ENCODE measurements around the gene SLC30A2.
"Not testable (repeated sequence)": the region's sequence is repeated elsewhere in the genome, so short reads cannot be mapped to it uniquely, and the experiment has no call there.

SLC30A2 gene, protein sequence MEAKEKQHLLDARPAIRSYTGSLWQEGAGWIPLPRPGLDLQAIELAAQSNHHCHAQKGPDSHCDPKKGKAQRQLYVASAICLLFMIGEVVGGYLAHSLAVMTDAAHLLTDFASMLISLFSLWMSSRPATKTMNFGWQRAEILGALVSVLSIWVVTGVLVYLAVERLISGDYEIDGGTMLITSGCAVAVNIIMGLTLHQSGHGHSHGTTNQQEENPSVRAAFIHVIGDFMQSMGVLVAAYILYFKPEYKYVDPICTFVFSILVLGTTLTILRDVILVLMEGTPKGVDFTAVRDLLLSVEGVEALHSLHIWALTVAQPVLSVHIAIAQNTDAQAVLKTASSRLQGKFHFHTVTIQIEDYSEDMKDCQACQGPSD

DNA sequence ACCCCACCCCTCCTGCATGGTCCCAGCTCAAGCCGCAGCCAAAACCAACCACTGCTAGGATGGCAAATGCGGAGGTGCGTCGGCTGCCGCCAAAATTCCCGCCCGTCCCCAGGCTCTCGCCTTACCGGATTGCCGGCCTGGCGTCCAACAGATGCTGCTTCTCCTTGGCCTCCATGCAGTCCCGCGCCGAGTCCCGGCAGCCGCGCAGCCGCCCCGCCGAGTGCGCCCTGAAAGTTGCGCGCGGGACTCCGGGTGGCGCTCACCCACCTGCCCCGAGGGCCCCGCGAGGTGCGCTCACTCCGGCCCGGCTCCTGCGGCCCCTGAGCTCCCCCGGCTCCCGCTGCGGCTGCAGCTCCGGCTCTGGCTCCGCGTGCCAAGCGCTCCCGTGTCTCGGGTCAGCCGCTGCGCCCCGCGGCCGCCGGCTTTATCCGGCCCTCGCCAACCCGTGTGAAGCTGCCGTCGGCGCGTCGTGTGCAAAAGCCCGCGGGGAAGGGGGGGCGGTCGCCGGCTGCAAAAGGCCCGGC lies at the start of gene SLC30A2:
Gene SLC30A2, minus strand, starts transcription at position 397 of the 524 bp plus-strand sequence. Its CDS starts 222 bp downstream, at position 175.
- no peak for DNase-seq (ENCODE audit: low spot score)

DNA sequence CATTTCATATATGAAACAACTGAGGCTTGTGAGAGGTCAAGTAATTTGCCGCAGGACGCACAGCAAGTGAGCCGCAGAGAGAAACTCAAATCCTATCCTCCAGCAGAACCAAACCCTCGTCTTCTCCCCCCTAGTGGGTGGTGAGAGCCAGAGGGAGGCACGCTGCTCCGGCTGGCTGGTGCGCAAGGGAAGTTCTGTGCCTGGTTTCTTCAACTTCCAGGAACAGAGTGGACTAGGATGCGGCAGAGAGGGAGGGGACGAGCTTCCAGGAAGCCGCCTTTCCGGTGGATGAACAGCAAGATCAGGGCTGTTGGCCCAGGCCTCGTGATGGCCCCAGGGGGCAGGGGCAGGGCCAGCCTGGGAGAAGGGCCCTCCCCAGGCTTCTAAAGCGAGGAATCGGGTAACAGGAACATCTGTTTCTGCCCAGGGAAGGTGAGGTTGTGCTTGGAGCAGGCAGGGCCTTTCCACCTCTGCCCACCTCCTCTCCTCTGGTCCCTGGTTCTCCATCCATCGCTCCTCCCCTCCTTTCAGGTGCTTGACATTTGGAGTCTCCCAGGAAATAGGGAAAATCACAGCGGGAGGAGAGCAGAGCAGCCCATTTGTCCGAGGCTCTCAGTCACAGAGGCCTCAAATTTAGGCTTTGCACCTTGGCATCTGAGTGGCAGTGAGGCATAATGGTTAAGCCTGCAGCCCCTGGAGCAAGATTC lies 48.9 kb upstream of the SLC30A2 start:
- DNase-seq (ENCODE audit: low spot score), result no peak

DNA sequence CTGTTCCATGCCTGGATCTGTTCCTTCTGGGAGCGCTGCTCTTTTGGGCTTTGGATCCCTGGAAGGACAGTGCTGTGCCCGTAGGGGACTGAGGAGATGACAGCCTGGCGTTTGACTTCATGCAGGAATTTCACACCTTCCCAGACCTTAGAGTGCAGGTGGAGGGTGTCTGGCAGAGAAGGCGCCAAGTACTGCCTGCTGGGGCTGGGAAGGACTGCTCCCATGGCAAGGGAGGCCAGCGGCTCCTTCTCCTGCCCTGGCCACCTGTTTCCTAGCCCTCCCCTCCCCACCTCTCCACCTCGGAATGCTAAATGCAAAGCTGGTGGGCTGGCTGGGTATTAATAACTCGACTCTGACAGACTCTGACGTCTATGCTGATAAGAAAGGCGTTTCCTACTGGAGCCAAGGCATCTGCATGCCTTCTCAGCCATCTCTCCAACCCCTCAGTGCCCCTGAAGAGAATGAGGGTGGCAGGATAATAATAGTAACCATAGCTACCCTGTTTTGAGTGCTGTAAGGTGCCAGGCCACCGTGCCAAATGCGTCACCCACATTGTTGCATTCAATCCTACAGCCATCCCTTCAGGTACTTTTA lies 48.3 kb upstream of the SLC30A2 start:
- DNase-seq (ENCODE audit: low spot score), result no peak

DNA sequence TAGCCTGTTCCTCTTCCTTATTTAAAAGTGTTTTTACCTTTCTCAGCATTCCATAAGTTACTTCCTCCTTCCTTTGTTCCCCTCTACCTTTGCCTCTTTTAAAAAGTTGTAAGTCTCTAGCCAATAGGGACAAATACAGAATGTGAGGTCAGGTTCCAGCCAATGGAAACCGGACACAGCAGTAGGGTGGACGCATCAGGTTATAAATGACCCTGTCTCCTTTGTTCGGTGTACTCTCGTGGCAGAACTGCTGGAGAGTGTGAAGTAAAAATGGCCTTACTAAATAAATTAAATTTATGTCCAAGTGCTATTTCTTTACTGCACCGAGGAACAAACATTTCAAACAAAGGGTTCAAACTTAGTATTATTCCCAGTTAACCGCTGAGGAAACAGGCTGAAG lies 47.7 kb upstream of the SLC30A2 start:
- DNase-seq (ENCODE audit: low spot score), result not testable (repeated sequence)

DNA sequence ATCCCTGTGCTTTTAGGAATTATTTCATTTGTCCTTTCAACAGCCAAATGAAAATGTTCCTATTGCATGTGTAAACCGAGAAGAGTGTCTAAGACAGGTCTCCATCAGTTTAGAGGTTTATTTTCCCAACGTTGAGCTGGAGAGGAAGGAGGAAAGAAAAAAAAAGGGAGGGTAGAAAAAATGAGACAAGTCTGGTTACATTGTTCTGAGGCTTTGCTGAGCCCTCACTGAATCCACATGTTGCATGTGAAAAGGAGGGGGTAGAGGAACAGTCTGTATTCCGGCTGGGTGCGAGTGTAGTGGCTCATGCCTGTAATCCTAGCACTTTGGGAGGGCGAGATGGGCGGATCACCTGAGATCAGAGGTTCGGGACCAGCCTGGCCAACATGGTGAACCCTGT lies 46.5 kb upstream of the SLC30A2 start:
- no peak for DNase-seq (ENCODE audit: low spot score)

DNA sequence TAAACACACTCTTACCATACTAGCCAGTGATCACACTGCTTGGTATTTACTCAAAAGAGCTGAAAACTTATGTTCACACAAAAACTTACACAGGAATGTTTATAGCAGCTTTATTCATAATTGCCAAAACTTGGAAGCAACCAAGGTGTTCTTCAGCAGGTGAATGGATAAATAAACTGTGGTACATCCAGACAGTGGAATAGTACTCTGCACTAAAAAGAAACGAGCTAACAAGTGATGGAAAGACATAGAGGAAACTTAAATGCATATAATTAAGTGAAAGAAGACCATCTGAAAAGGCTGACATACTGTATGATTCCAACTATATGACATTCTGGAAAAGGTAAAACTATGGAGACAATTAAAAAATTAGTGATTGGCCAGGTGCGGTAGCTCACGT lies 45.0 kb upstream of the SLC30A2 start:
- no peak for DNase-seq (ENCODE audit: low spot score)

DNA sequence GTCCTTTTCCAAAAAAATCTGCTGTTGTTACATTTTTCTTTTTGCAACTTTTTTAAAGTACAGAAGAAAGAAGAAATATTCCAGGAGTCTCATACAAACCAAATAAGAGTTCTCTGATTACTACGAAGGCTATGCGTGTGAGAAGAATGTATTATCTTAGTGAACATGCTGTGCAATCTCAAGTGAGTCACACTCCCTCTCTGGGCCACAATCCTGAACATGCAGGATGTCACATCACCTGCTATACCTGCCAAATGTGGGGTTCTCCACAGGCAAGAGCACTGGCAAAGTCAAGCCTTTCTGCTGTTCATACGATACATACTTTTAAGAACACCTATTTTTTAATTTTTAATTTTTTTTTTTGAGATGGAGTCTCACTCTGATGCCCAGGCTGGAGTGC lies 43.2 kb upstream of the SLC30A2 start:
- no peak for DNase-seq (ENCODE audit: low spot score)

DNA sequence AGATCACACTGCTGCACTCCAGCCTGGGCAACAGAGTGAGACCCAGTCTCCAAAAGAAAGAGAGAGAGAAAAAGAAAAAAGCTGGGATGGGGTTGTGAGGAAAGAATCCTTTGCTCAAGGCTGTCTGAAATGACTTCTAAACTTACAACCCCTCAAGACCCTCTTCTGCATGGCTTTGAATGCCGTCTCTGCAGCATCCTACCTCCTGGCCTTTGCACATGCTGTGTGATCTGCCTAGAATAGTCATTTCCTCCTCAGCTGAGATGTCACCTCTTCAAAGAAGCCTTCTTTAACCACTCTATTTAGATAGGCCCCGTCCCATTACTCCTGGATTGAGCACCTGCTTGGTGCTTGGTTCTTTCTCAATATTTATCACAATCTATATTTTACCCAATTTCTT lies 38.9 kb upstream of the SLC30A2 start:
- no peak for DNase-seq (ENCODE audit: low spot score)

DNA sequence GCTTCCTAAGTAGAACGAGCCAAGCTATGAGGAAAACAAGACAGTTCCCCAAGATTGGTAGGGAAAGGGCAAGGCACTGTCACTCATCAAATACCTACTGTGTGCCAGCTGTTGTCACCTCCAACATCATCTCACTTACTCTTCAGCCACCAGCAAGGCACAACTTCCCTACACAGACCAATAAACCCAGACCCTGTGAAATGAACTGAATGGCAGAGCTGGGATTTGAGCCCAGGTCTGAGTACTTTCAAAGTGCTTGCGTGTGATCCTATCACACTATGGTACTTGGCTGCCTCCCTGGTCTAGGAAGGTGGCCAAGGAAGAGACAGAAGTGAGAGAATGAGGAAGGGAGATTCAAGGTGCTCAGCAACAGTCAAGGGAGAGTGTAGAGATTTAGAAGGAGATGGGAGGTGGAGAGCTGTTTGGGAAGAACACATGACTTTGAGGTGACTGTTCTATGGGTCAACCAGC lies 38.2 kb upstream of the SLC30A2 start:
- no peak for DNase-seq (ENCODE audit: low spot score)

DNA sequence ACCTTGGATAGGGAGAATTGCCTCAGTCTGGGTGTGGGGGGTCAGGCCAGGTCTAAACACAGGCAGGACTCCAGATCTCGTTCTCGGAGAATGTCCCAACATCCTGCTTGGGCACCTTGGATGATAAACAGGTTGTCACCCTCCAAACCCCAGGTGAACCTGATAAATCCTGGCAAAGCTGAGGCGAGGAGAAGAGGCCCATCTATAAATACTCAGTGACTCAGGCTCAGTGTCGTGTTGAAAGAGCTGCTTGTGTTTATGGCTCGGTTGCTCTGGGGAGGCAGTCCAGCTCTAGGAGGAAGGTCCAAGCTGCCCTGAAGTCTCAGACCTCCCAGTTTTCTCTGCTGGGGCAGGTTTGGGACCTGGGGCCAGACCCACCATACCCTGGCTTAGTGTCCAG lies 37.3 kb upstream of the SLC30A2 start:
- DNase-seq (ENCODE audit: low spot score), result no peak

DNA sequence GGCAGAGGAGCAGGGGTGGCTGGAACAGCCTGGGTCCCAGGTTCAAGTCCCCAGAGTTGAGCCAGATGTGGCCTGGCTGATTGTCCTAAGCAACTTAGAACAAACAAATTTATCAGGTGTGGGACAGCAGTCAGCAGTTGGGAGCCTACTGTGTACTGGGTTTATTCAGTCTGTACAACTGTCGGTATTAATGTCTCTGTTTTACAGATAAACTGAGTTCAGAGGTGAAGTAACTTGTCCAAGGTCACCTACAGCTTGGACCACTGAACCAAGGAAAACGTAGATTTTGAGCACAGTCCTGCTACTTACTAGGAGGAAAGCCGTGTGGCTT lies 36.1 kb upstream of the SLC30A2 start:
- DNase-seq (ENCODE audit: low spot score), result no peak

DNA sequence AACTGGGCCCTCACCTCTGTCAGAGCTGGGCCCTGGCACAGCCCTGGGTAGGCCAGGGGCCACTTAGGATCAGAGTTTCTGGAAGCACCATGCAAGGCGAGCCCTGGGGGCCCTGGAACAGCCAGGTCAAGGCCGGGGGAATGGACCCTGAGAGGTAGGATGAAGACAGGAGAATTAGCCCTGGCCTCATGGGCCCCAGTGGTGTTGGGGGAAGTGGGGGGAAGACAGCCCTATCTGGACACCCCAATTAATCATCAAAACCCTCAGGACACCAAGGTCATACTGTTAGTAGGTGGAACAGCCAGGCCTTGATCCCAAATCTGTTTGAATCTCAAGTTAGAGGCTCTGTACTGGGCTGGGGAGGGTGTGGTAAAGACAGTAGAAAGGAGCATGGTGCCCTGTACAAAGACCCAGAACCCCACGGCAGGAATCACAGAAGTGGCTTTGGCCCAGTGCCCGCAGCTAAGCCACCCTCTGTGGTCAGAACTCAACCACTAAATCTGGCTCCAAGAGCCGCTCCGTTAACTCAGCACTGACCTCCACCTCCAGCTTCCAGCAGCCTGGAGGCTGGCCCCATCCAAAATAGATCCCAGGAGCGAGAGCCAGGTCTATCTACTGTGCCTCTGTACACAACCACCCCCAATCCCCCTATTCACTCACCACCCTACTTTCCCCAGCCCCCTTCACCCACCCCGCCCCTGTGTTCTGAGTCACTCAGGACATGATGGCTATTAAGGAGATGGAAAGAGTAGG lies 35.5 kb upstream of the SLC30A2 start:
- DNase-seq (ENCODE audit: low spot score), result no peak

DNA sequence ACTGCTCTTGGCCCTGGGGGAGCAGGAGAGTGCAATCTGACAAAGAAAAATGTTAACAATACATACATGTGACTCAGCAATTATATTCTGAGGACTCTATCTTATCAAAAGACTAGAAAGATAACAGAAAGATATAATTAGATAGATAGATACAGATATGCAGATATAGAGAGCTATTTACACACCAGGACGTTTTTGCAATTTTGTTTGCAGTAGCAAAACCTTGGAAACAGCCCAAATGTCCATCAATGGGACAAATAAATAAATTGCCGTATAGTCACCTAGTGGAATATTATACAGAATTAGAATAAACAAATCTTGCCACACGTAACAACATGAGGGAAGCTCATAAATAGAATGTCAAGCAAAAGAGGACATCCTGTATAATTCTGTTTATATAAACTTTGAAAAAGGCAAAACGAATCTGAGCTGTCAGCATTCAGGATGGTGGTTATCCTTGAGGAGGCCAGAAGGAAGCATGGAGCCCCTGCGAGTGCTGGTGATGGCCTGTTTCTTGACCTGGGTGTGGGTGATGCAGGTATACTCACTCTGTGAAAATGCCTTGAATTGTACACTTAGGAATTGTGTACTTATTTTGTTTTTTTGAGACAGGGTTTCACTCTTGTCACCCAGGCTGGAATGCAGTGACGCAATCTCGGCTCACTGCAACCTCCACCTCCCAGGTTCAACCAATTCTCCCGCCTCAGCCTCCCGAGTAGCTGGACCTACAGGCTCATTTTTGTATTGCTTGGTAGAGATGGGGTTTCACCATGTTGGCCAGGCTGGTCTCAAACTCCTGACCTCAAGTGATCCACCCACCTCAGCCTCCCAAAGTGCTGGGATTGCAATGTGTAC lies 34.3 kb upstream of the SLC30A2 start:
- no peak for DNase-seq (ENCODE audit: low spot score)

DNA sequence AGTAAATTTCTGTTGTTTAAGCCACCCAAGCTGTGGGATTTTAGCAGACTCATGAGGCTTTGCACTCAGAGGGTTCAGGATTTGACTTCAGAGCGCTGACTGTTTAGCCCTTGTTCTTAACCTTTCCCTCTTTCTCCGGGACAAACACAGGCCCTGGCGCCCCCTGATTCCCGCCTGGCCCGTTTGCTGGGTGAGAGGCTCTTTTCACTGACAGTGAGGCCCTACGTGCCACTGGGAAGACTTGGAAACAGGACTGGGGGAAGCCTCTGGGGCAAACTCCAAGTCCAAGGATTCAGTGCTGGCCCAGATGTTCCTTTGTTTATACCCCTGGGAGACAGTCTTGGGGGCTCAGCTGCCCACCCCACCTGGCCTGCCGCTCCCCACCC lies 33.3 kb upstream of the SLC30A2 start:
- DNase-seq (ENCODE audit: low spot score), result no peak

DNA sequence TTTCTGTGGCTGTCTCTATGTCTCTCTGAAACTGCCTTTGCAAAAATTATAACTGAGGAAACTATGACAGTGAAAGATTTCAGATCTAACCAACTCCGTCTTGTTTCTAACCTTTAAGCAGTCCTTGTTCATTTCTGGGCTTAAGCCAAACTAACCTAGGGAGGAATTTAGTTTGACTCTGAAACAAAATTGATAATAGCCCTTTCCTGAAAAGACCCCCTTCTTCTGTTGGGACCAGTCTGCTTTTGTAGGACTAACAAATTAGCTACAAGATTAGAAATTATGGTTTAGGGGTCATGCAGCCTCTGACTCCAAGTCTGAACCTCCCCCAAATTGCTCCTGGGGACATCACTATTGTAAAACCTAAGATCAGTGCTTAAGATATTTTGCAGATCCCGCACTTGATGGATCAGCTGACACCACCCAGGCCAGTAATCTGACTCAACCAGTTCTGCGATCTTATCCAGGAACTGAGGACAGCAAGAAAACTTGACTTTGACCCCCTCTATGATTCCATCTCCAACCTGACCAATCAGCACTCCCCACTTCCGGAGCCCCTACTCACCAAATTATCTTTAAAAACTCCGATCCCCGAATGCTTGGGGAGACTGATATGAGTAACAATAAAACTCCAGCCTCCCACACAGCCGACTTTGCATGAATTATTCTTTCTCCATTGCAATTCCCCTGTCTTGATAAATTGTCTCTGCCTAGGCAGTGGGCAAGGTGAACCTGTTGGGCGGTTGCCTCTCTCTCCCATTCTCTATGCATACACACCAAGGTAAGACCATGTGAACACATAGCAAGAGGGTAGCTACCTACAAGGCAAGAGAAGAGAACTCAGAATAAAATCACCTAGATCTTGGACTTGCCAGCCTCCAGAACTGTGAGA lies 32.6 kb upstream of the SLC30A2 start:
- DNase-seq (ENCODE audit: low spot score), result no peak

DNA sequence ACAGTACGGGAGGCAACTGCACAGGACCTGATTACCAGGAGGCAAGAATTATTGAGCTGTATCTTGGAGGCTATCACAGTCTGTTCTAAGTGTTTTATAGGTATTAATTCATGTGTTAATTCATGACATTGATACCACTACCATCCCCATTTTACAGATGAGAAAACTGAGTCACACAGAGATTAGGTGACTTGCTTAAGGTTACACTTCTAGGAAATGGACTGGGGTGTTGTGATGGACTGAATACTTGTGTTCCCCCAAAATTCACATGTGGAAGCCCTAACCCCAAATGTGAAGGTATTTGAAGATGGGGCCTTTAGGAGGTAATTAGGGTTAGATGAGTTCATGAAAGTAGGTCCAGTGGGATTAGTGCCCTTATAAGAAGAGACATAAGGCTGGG lies 31.6 kb upstream of the SLC30A2 start:
- DNase-seq (ENCODE audit: low spot score), result no peak

DNA sequence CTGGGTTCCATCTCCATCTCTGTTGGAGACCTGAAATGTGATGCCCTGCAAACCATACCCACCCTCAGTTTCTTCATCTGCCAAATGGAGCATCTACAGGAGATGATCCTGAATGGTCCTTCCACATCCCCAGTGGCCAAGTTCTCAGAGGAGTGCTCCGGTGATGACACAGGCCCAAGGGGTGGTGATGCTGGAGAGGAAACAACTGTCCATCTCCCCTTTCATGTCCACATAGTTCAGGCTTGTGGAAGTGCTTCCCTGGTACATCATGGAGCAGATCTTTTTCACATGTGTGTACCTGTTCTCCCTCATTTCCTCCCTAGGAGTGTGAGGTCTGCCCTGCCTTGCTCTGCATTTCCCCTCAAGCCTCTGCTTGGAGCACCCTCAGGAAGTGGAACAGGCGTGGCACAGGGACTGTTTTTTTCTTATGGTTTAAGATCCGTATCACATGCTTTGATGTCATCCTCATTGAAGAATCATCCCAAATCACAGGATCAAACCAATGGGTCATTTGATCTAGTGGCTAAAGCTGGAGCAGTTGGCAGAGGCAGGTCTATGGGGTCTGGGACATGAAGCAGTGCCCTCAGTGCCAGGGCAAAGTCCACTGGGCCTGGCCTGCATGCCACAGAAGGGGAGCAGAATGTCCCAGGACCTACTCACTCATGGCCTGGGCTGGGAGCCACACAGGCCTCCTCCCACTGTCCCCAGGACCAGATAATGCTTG lies 29.7 kb upstream of the SLC30A2 start:
- no peak for DNase-seq (ENCODE audit: low spot score)

DNA sequence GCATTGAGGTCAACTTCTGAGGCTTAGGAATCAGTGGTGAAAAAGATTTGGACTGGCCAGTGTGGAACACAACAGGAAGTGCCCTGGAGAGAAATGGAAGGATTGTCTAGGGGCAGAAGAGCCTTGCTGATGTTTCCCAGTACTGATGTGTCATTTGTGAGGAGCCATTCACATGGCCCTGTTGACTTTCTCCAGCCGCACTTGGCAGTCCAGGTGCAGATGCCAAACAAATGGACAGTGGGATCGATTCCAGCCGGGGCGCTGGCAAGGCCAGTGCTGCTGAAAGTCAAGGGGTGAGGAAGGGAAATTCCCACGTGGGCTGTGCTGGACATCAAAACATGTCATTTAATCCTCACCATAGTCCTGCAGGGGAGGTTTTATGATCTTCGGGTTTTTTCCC lies 26.4 kb upstream of the SLC30A2 start:
- DNase-seq (ENCODE audit: low spot score), result no peak

DNA sequence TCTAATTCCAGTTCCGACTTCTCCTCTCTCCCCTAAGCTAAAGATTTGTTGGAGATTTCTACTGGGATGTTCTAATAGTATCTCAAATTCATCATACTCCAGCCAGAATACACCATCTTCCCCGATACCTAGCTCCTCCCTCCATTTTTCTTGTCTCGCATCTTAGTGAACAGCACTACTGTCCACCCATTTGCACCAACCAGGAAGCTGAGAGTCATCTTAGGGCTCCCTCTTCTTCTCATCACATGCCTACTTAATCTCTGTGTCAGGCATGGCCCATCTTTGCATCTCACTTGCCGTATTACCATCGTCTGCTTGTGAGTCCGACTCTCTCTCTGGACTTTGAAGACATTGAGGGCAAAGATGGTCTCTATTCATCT lies 25.0 kb upstream of the SLC30A2 start:
- no peak for DNase-seq (ENCODE audit: low spot score)
